Kasumi-1 (cell line): ENCODE measurements around the gene KCNQ5.
"Not testable (repeated sequence)": the region's sequence is repeated elsewhere in the genome, so short reads cannot be mapped to it uniquely, and the experiment has no call there.

ENCODE experiments used
- DNase-seq, 2 experiments: peaks; one replicate each; lab custom pipeline; 2025; lab: John Stamatoyannopoulos, UW

KCNQ5 gene

GRCh38 chr6:72841195-72841594 is 219.3 kb downstream of the KCNQ5 start:
- DNase-seq = no peak

- no peak for DNase-seq
These were observed 220.3 kb downstream of the KCNQ5 start for GRCh38 chr6:72842140-72842539.

- no peak for DNase-seq
These were observed 222.8 kb downstream of the KCNQ5 start for GRCh38 chr6:72844614-72845013.

- no peak for DNase-seq
These were observed 227.5 kb downstream of the KCNQ5 start for GRCh38 chr6:72849346-72849745.

- DNase-seq = no peak
These were observed 228.2 kb downstream of the KCNQ5 start for GRCh38 chr6:72850040-72850439.

GRCh38 chr6:72850469-72850868 is 228.6 kb downstream of the KCNQ5 start:
- no peak for DNase-seq

GRCh38 chr6:72855471-72855870 is 233.6 kb downstream of the KCNQ5 start:
- no peak for DNase-seq

GRCh38 chr6:72856801-72857200 is 234.9 kb downstream of the KCNQ5 start:
- no peak for DNase-seq

GRCh38 chr6:72857791-72858585 is 236.1 kb downstream of the KCNQ5 start:
- DNase-seq = no peak

GRCh38 chr6:72861059-72861458 is 239.2 kb downstream of the KCNQ5 start:
- no peak for DNase-seq

- peak; percentile 82 to 92 for DNase-seq
These were observed 240.1 kb downstream of the KCNQ5 start for GRCh38 chr6:72861935-72862432.

GRCh38 chr6:72863131-72863530 is 241.3 kb downstream of the KCNQ5 start:
- DNase-seq = no peak

- no peak for DNase-seq
These were observed 242.4 kb downstream of the KCNQ5 start for GRCh38 chr6:72864236-72864635.

GRCh38 chr6:72864799-72865198 is 242.9 kb downstream of the KCNQ5 start:
- peak; percentile 9 to 22 for DNase-seq

- no peak for DNase-seq
These were observed 243.6 kb downstream of the KCNQ5 start for GRCh38 chr6:72865467-72865866.

- DNase-seq = no peak
These were observed 247.8 kb downstream of the KCNQ5 start for GRCh38 chr6:72869621-72870020.

GRCh38 chr6:72873433-72873832 is 251.6 kb downstream of the KCNQ5 start:
- no peak for DNase-seq

GRCh38 chr6:72876256-72876655 is 254.4 kb downstream of the KCNQ5 start:
- DNase-seq = no peak

- DNase-seq = no peak
These were observed 264.3 kb downstream of the KCNQ5 start for GRCh38 chr6:72886170-72886569.

GRCh38 chr6:72890233-72890632 is 268.4 kb downstream of the KCNQ5 start:
- no peak for DNase-seq

- no peak for DNase-seq
These were observed 268.8 kb downstream of the KCNQ5 start for GRCh38 chr6:72890671-72891070.

- no peak for DNase-seq
These were observed 271.0 kb downstream of the KCNQ5 start for GRCh38 chr6:72892901-72893300.

GRCh38 chr6:72894091-72894490 is 272.2 kb downstream of the KCNQ5 start:
- no peak for DNase-seq

GRCh38 chr6:72898313-72898712 is 276.4 kb downstream of the KCNQ5 start:
- not testable (repeated sequence) for DNase-seq
